HG03565 (cell line): ENCODE measurements around the gene MAN1C1.

Experiments
- ATAC-seq: cut with Tn5 transposase; IDR thresholded peaks from one replicate; pipeline ENCODE4 v1.9.1; 2021; ENCODE audit warnings: mild to moderate bottlenecking, moderate library complexity; ENCODE audit not compliant: unreplicated experiment

MAN1C1 gene

GRCh38 chr1:25793585-25794170 is 177.1 kb downstream of the MAN1C1 start:
- no peak for ATAC-seq

DNA sequence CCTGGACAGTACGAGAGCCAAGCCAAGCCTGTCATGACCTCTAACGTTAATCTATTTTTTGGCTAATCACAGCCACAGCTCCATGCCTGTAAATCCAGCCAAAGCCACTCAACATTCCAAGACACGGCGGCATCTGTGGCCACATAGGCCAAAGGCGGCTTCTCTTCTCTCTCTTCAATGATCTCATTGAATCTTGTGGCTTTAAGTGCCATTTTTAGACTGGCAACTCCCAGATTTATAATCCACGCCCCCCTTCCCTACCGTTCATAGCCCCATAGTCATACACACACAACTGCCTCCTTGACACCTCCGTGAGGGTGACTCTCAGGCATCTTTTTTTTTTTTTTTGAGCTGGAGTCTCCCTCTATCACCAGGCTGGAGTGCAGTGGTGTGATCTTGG is 177.7 kb downstream of the MAN1C1 start:
- no peak for ATAC-seq

DNA sequence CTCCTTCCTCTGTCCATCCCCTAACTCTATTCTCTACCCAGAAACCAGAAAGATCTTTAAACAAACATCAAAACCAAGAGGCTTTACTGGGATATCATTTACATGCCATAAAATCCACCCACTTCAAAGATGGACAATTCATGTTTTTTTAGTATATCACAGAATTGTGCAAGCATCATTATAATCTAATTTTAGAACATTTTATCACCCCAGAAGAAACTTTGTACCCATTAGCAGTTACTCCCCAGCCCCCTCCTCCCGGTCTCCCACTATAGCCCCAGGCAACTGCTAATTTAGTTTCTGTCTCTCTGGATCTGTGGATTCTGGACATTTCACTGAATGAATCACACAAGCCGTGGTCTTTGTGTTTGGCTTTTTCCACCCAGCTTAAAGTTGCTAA is 178.6 kb downstream of the MAN1C1 start:
- ATAC-seq = no peak

GRCh38 chr1:25795946-25796810 is 179.6 kb downstream of the MAN1C1 start:
- ATAC-seq = no peak

GRCh38 chr1:25796811-25797458 is 180.3 kb downstream of the MAN1C1 start:
- ATAC-seq = no peak

DNA sequence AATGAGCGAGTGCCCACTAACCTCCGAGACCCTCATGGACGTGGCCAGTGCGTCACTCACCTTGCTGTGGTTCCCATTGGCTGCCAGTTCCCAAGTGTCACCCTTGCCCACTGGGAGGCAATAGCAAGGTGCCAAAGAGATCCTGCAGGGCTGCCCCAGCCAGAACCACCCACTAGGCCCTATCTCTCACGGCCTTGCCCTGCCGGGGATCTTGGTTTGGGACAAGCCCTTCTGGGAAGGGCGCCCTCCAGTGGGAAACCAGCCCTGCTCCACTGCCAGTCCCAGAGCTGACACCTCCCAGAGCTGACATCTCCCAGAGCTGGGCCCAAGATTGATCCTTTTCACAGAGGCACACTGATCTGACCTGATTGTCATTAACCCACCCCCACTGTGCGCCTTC is 181.3 kb downstream of the MAN1C1 start:
- no peak for ATAC-seq

GRCh38 chr1:25798666-25799351 is 182.2 kb downstream of the MAN1C1 start:
- no peak for ATAC-seq

DNA sequence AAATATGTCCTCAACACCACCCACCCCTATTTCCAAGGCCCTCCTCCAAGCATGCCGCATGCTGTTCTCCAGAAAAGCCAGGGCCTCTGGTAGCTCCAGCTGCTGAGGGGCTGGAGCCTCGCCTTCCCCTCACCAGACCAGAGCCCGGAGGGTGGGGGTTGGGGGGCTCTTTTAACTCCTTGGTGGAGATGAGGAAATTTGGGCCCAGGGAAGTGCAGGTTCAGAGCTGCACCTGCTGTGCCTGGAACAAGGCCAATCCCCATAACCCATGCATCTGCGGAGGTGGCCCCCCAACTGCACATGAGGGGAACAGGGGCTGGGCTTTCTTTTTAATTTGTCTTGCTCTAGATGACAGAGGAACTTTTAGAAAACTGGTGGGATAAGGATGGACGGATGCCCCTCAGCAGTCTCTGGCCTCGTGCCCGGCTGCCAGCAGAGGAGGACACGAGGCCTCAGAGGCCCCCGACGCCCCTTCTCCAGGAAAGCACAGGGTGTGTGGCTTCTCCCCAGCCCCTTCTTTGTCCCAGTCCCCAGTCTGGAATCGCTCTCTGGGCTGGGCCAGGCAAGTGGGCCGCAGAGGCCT is 182.9 kb downstream of the MAN1C1 start:
- no peak for ATAC-seq

DNA sequence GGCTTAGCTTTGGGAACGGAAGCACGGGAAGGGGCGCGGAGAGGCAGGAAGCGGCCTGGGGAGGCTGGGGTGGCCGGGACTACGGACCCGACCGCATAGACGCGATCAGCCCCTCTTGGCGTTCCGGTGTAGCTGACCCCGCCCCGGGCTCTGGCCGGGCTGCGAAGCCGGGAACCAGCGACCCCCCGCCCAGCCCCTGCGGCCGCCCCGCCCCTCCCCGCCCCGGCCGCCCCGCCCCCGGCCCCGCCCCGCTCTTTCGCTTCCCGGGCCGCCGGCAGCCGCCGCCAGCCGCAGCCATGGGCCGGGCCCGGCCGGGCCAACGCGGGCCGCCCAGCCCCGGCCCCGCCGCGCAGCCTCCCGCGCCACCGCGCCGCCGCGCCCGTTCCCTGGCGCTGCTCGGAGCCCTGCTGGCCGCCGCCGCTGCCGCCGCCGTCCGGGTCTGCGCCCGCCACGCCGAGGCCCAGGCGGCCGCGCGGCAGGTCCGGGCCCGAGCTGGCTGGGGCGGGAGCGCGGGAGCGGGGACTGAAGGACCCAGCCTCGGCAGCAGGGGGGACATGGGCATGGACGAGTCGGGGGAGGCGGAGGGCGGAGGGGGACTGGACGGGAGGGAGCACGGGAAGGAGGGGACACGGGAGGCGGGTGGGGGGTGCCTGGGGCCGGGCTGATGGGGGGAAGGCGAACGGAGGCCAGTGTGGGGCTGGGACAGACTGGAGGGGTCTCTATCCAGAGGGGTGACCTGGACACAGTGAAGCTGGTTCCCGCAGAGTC is 183.5 kb downstream of the MAN1C1 start, which contains the start of gene SELENON:
Gene SELENON, plus strand, starts transcription at position 259 of the 768 bp plus-strand sequence. Its CDS starts 38 bp downstream, at position 297.
- ATAC-seq = no peak

- ATAC-seq = no peak
These were observed 184.2 kb downstream of the MAN1C1 start for GRCh38 chr1:25800703-25801377.

- ATAC-seq = no peak
These were observed 186.3 kb downstream of the MAN1C1 start for GRCh38 chr1:25802915-25803314.

- ATAC-seq = no peak
These were observed 186.8 kb downstream of the MAN1C1 start for GRCh38 chr1:25803368-25803767.

DNA sequence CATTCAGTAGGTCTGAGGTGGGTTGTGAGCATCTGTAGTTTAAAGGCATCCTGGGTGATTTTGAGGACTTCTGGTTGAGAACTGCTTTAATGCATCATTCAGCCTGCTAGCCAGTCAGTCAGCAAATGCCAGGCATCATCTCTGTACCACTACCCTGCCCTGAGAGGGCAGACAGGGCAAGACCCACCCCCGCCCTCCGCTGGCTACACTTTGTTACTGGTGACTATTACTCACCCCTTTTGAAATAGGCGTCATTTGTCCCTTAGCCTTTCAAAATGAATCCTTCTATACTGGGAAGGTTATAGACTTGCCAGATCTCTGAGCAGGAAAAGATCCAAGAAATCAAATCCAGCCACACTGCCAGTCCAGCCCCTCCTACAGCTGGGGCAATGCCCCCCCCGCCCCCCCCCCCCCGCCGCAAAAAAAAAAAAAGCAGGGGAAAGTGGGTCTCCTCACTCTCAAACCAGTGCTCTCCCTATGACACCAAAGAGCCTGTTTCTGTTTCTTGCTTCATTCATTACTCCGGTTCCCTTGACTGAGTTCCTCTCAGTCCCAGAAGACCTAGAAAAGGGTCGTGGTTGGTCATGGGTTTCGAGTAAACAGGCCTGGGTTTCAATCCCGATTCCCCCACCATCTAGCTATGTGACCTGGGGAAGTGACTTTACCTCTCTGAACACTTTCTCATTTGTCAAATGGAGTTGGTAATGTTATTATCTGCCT is 187.8 kb downstream of the MAN1C1 start:
- ATAC-seq = no peak

DNA sequence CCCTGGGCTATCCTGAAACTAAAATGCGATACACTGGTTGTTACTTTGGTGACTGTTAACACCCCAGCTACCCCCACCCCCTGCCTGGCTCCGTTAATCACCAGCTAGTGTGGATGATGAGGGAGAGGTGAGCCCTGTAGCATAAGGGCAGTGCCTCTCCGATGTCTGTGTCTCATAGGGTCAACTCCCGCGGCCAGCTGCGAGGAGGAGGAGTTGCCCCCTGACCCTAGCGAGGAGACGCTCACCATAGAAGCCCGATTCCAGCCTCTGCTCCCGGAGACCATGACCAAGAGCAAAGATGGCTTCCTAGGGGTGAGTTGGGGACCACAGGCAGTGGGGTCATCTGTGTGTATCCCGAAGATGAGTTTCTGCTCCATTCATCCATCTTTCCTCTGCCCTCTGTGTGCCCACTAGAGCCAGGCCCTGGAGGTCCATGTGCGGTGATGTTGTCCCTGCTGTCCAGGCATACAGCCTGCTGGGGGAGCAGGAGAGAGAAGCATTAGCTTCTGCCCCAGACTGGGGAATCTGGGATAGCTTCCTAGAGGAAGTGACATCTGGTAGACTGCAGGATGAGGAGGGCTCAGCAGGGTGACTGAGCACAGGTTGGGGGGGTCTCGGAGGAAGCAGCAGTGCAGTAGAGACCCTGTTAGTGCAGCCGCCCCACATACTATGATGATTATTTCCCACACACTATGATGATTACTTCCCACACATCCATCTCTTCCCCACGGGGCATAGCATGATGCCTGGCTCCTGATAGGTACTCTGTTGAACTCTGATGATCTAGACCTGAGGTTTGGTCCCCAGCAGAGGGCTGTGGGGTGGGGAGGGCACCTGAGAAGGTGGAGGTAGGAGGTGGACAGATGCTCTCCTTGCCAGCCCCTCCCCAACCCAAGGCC is 188.6 kb downstream of the MAN1C1 start:
- ATAC-seq = no peak

DNA sequence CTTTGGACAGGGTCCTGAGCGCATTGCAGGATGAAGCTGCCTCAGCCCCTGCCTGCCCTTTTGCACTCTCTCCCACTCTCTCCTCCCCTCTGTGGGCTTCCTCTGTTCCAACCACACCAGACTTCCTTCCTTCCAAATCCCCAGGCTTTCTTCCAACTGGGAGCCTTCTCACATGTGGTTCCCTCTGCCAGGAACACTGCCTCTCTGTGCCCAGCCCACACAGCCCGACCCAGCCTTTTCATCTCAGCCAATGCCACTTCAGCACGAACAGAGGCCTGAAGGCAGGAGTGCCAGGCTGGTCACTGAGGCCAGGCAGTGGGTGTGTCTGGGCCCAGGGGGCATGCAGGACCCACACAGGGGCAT is 189.3 kb downstream of the MAN1C1 start:
- ATAC-seq = no peak

DNA sequence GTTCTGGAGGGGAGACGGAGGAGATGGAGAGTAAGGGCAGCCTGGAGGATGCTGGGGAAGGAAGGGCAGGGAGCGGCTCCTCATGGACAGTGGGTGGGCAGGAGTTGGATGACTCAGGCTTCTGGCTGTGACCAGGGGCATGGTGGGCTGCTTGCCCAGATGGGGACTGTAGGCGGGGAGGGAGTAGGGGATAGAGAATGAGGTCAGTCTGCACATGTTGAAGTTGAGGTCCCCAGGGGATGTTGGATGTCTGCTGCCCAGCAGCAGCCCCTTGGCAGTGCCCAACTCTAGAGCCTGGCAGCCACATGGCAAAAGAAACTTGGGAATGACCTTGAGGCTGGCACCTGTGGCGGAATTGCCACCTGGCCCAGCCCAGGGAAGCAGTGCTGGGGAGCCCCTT is 189.8 kb downstream of the MAN1C1 start:
- no peak for ATAC-seq

- ATAC-seq = no peak
These were observed 191.1 kb downstream of the MAN1C1 start for GRCh38 chr1:25807480-25808390.
